GM12878 (cell line): ENCODE data around the gene CAMK4.

Experiments
- EP300 ChIP-seq, 2 experiments: fragments of 150-350 bp in 1 of 2; IDR thresholded peaks; 2 replicates each; pipeline ENCODE4 v1.6.1; 2011 to 2012; ENCODE audit warnings: low read depth in 2 of 2, low read length in 2 of 2, borderline replicate concordance in 1 of 2, improper control_type of control experiment in 1 of 2, inconsistent platforms in 1 of 2; ENCODE audit not compliant: control insufficient read depth in 1 of 2
- POLR2AphosphoS2 ChIP-seq: IDR thresholded peaks from 2 replicates; pipeline ENCODE4 v1.6.1; 2011; ENCODE audit warnings: low read depth, mild to moderate bottlenecking, low read length, improper control_type of control experiment, moderate library complexity
- YBX1 ChIP-seq: fragments of 450-650 bp; IDR thresholded peaks from 2 replicates; pipeline ENCODE4 v1.6.1; 2016; ENCODE audit warnings: antibody characterized with exemption
- TF ChIP-seq, protein P1 (sequence below), 3 experiments: IDR thresholded peaks in 2 of 3; conservative IDR thresholded peaks in 1 of 3; 2 replicates each; pipeline ENCODE4 v1.5.1; 2011; ENCODE audit warnings: low read depth in 3 of 3, low read length in 3 of 3, mild to moderate bottlenecking in 3 of 3, control low read depth in 2 of 3, moderate library complexity in 2 of 3, inconsistent platforms in 1 of 3, mixed read lengths in 1 of 3; ENCODE audit not compliant: control insufficient read depth in 2 of 3, insufficient read depth in 1 of 3; ENCODE audit errors: extremely low read depth in 1 of 3
- TF ChIP-seq, protein P2 (sequence below): fragments of 450-650 bp; IDR thresholded peaks from 2 replicates; pipeline ENCODE4 v1.6.1; 2017; ENCODE audit warnings: low read depth, mild to moderate bottlenecking, moderate library complexity
- TF ChIP-seq, protein P3 (sequence below): IDR thresholded peaks from 2 replicates; pipeline ENCODE4 v1.6.1; 2011; ENCODE audit warnings: borderline replicate concordance, low read depth, mild to moderate bottlenecking, moderate library complexity, mixed read lengths, low read length; ENCODE audit not compliant: insufficient read depth; ENCODE audit errors: extremely low read length

DNA sequence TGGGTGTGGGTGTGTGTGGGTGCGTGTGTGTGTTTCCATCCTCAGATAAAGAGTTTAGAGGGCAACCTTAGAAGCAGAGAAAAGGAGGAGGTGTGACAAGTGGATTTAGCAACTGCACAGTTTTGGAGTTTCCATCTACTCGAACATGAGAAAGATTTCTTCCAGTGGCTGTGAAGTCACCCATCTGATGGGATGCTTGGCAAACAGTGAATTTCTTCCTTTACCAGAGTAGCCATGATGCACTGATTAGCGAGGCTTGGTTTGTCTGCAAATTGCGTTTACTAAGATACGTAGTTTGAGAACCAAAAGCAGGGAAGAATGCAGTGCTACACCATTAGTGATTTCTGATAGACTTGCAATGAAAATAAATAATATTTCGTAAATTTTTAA, 288.9 kb downstream of the CAMK4 start:
- TF ChIP-seq YBX1 (no peak), POLR2AphosphoS2 (no peak), EP300 (IDR thresholded peaks at IDR 0.05; ENCODE audit: borderline replicate concordance in 1 of 2, control insufficient read depth in 1 of 2, low read depth in 2 of 2, low read length in 2 of 2) (no peak)
- TF ChIP-seq, protein P1, sequence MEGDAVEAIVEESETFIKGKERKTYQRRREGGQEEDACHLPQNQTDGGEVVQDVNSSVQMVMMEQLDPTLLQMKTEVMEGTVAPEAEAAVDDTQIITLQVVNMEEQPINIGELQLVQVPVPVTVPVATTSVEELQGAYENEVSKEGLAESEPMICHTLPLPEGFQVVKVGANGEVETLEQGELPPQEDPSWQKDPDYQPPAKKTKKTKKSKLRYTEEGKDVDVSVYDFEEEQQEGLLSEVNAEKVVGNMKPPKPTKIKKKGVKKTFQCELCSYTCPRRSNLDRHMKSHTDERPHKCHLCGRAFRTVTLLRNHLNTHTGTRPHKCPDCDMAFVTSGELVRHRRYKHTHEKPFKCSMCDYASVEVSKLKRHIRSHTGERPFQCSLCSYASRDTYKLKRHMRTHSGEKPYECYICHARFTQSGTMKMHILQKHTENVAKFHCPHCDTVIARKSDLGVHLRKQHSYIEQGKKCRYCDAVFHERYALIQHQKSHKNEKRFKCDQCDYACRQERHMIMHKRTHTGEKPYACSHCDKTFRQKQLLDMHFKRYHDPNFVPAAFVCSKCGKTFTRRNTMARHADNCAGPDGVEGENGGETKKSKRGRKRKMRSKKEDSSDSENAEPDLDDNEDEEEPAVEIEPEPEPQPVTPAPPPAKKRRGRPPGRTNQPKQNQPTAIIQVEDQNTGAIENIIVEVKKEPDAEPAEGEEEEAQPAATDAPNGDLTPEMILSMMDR (IDR thresholded peaks at IDR 0.05 in 2 of 3, conservative IDR thresholded peaks at IDR 0.05 in 1 of 3; ENCODE audit: control insufficient read depth in 2 of 3, extremely low read depth in 1 of 3, insufficient read depth in 1 of 3, low read depth in 3 of 3, low read length in 3 of 3): no peak
- TF ChIP-seq, protein P2, sequence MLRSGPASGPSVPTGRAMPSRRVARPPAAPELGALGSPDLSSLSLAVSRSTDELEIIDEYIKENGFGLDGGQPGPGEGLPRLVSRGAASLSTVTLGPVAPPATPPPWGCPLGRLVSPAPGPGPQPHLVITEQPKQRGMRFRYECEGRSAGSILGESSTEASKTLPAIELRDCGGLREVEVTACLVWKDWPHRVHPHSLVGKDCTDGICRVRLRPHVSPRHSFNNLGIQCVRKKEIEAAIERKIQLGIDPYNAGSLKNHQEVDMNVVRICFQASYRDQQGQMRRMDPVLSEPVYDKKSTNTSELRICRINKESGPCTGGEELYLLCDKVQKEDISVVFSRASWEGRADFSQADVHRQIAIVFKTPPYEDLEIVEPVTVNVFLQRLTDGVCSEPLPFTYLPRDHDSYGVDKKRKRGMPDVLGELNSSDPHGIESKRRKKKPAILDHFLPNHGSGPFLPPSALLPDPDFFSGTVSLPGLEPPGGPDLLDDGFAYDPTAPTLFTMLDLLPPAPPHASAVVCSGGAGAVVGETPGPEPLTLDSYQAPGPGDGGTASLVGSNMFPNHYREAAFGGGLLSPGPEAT: no peak
- TF ChIP-seq, protein P3, sequence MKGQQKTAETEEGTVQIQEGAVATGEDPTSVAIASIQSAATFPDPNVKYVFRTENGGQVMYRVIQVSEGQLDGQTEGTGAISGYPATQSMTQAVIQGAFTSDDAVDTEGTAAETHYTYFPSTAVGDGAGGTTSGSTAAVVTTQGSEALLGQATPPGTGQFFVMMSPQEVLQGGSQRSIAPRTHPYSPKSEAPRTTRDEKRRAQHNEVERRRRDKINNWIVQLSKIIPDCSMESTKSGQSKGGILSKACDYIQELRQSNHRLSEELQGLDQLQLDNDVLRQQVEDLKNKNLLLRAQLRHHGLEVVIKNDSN: no peak
